ENCODE data around the gene PDK1. TPM values are rescaled to one million over a fixed set of nuclear protein-coding genes. Genes with fewer than 3 reads are reported as not detected.
A peak's percentile ranks its signal among the peaks of the same experiment; 100 is the strongest.

PDK1 gene
- total and polyA plus RNA-seq, 12 donors: 4.2 to 106 (median 48.4) TPM

DNA sequence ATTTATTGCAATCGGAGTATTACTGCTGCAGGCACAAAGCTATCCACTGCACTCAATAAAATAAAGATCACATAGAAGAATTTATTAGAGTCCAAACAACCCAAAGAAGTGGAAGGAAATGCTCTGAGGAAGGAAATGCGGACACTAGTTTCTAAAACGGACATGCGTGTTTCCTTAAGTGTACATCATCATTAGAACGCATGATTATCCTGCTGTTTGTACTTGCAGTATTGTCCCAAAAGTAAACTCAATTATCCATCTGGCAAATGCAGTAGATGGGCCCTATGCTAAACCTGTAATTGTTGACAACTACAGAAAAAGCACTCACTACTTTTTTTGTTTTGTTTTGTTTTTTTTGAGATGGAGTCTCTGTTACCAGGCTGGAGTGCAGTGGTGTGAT is 53.6 kb downstream of the PDK1 start:
- ATAC-seq: peak in 2 of 8 donors; percentile 28 to 49
- Histone ChIP-seq H3K36me3 (peaks cover 0 to 47% (median 3%) of the 10 kb centered on the region in 9 donors), H3K27me3 (no peaks in the 10 kb centered on the region), H3K4me3 (no peak overlapping the region), H3K9me3 (no peaks in the 10 kb centered on the region), H3K4me1 (no peaks in the 10 kb centered on the region), H3K27ac (no peak overlapping the region)
- TF ChIP-seq, protein P1, sequence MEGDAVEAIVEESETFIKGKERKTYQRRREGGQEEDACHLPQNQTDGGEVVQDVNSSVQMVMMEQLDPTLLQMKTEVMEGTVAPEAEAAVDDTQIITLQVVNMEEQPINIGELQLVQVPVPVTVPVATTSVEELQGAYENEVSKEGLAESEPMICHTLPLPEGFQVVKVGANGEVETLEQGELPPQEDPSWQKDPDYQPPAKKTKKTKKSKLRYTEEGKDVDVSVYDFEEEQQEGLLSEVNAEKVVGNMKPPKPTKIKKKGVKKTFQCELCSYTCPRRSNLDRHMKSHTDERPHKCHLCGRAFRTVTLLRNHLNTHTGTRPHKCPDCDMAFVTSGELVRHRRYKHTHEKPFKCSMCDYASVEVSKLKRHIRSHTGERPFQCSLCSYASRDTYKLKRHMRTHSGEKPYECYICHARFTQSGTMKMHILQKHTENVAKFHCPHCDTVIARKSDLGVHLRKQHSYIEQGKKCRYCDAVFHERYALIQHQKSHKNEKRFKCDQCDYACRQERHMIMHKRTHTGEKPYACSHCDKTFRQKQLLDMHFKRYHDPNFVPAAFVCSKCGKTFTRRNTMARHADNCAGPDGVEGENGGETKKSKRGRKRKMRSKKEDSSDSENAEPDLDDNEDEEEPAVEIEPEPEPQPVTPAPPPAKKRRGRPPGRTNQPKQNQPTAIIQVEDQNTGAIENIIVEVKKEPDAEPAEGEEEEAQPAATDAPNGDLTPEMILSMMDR (IDR thresholded peaks at IDR 0.05): no peak
- DNase-seq: no peak
- WGBS, 2 donors: 71 to 80% methylated on average over 5 of the region's 5 CpGs
- intact Hi-C loops (cut with DNase I): no loop called here

DNA sequence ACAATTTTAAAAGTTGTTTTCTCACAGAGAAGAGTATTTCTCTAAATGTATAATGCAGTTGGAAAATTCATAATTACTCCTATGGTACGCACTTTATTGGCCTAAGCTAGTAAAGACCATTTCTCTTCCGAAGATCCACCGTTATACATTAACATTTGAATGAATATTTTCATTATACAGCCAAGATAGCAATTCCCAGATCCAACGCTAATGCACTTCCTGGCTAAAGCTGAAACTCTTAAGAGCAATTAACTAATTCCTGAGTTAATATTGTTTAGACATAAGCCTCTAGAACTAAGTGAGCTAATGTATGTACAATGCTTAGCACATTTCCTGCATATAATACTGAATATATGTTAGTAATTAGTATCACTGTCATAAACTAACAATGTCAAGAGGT is 56.2 kb downstream of the PDK1 start:
- intact Hi-C loops (cut with DNase I): no loop called here
- ATAC-seq: no peak
- Histone ChIP-seq H3K4me1 (no peaks in the 10 kb centered on the region), H3K27me3 (no peaks in the 10 kb centered on the region), H3K4me3 (no peak overlapping the region), H3K36me3 (peaks cover 0 to 41% (median 0%) of the 10 kb centered on the region in 9 donors), H3K27ac (no peak overlapping the region), H3K9me3 (no peaks in the 10 kb centered on the region)
- TF ChIP-seq, protein P1 (IDR thresholded peaks at IDR 0.05): no peak
- DNase-seq: no peak
- 77 to 86% methylated on average over 4 of the region's 4 CpGs for WGBS, 2 donors

DNA sequence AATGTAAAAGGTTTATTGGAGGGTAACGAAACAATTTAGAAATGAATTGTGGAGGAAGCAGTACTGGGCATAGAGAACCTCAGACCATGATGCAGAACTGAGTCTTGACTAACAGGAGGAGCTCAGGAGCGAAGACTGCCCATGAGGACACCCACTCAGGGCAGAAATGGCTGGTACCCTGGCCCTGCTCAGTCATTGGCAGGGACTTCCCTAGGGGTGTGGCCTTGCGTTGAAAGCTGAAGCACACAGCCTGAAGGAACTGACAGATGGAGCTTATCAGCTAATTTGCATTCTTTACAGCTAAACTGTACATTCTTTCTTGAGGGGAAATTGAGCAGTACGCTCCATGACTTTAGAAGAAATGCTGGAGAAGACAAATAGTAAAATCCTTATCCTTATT is 57.1 kb downstream of the PDK1 start:
- no peak overlapping the region for H3K4me3 ChIP-seq
- no peaks in the 10 kb centered on the region for H3K9me3 ChIP-seq
- TF ChIP-seq, protein P1 (IDR thresholded peaks at IDR 0.05): no peak
- H3K4me1 ChIP-seq: no peaks in the 10 kb centered on the region
- no peak overlapping the region for H3K27ac ChIP-seq
- no peaks in the 10 kb centered on the region for H3K27me3 ChIP-seq
- peaks cover 0 to 41% (median 0%) of the 10 kb centered on the region in 9 donors for H3K36me3 ChIP-seq
- DNase-seq (no peak), ATAC-seq (no peak)
- intact Hi-C loops (cut with DNase I): no loop called here
- WGBS, 2 donors: 82 to 83% methylated on average over 4 of the region's 4 CpGs

DNA sequence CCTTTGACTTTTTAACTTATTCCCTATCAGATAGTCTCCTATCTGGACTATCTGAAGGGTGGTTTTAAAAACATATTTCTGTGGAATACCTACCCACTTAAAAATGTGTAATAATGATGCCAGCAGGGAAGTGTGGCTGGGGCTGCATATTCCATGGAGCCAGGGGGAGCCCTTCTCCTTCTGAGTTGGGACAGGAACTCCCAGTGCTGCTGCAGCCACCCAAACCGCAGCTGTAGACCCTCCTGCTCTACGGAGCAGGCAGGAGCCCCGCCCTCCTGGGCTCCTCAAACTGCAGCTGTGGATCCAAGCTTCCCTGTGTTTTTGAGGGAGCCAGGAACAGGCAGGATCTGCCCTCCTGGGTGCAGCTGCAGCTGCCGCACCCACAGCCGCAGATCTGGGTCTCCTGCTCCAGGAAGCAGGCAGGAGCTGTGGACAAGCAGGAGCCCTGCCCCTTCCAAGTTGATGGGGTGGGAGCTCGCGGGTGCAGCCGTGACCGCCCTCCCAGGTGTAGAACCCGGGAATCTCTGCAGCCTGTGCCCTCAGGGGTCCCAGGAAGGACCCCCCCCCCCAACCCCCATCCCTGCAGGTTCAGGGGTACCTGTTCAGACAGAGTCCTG is 57.8 kb downstream of the PDK1 start:
- Histone ChIP-seq H3K27me3 (no peaks in the 10 kb centered on the region), H3K9me3 (no peaks in the 10 kb centered on the region), H3K27ac (no peak overlapping the region), H3K4me3 (no peak overlapping the region), H3K36me3 (peaks cover 0 to 37% (median 0%) of the 10 kb centered on the region in 9 donors), H3K4me1 (no peaks in the 10 kb centered on the region)
- peak in 1 of 8 donors; percentile 20 for ATAC-seq
- intact Hi-C loops (cut with DNase I): no loop called here
- TF ChIP-seq, protein P1 (IDR thresholded peaks at IDR 0.05): no peak
- no peak for DNase-seq
- 84 to 86% methylated on average over 10 of the region's 10 CpGs for WGBS, 2 donors

Data from heart right ventricle (tissue), 16 donors.